T-helper 1 cell (primary cell): Measurements from ENCODE around the gene VASH2.
"Not testable (repeated sequence)": the region's sequence is repeated elsewhere in the genome, so short reads cannot be mapped to it uniquely, and the experiment has no call there.

Experiments
- DNase-seq, 5 donors: peaks; one replicate each; pipeline ENCODE4 v3.0.0-alpha.2; 2012 to 2020
- total RNA-seq, 4 donors: gene quantifications; one replicate each; lab custom pipeline; 2026; lab: John Stamatoyannopoulos, UW

VASH2 gene
- total RNA-seq, result 0 to 0.36 (median 0.15) reads per million in 4 donors

GRCh38 chr1:212950243-212951125 is at the start of gene VASH2:
TSS of gene VASH2 (plus strand) at chr1:212950541. CDS start at chr1:212951543, 1,002 bp downstream.
- peak in 4 of 5 donors; percentile 14 to 72 (median 26) for DNase-seq

- no peak for DNase-seq
Measured at GRCh38 chr1:212901290-212901689, 49.1 kb upstream of the VASH2 start.

- no peak for DNase-seq
Measured at GRCh38 chr1:212902054-212902453, 48.3 kb upstream of the VASH2 start.

- DNase-seq, result no peak
Measured at GRCh38 chr1:212903664-212904063, 46.7 kb upstream of the VASH2 start.

- not testable (repeated sequence) for DNase-seq
Measured at GRCh38 chr1:212908071-212908470, 42.3 kb upstream of the VASH2 start.

- DNase-seq, result no peak
Measured at GRCh38 chr1:212908971-212909370, 41.4 kb upstream of the VASH2 start.

GRCh38 chr1:212909652-212910063 is 40.7 kb upstream of the VASH2 start:
- no peak for DNase-seq

- not testable (repeated sequence) for DNase-seq
Measured at GRCh38 chr1:212910213-212910612, 40.1 kb upstream of the VASH2 start.

GRCh38 chr1:212913638-212914037 is 36.7 kb upstream of the VASH2 start:
- not testable (repeated sequence) for DNase-seq

GRCh38 chr1:212914110-212914509 is 36.2 kb upstream of the VASH2 start:
- DNase-seq, result not testable (repeated sequence)

- no peak for DNase-seq
Measured at GRCh38 chr1:212914789-212915188, 35.6 kb upstream of the VASH2 start.

GRCh38 chr1:212915245-212916091 is 34.9 kb upstream of the VASH2 start:
- DNase-seq, result no peak

- DNase-seq, result no peak
Measured at GRCh38 chr1:212916481-212917133, 33.7 kb upstream of the VASH2 start.

GRCh38 chr1:212917134-212917485 is 33.2 kb upstream of the VASH2 start:
- no peak for DNase-seq

- DNase-seq, result no peak
Measured at GRCh38 chr1:212917858-212918257, 32.5 kb upstream of the VASH2 start.

GRCh38 chr1:212918824-212919223 is 31.5 kb upstream of the VASH2 start:
- DNase-seq, result no peak

- no peak for DNase-seq
Measured at GRCh38 chr1:212920246-212920645, 30.1 kb upstream of the VASH2 start.

GRCh38 chr1:212920896-212921295 is 29.4 kb upstream of the VASH2 start:
- no peak for DNase-seq

GRCh38 chr1:212922016-212922415 is 28.3 kb upstream of the VASH2 start:
- no peak for DNase-seq

- no peak for DNase-seq
Measured at GRCh38 chr1:212926372-212926771, 24.0 kb upstream of the VASH2 start.

- DNase-seq, result no peak
Measured at GRCh38 chr1:212928323-212929291, 21.7 kb upstream of the VASH2 start.
